Measurements from ENCODE around the gene CCDC3. TPM values are rescaled to one million over a fixed set of nuclear protein-coding genes. Genes with fewer than 3 reads are reported as not detected.

CCDC3 gene
- total RNA-seq, 1 donor from 2014 or later = 14.1 TPM

DNA sequence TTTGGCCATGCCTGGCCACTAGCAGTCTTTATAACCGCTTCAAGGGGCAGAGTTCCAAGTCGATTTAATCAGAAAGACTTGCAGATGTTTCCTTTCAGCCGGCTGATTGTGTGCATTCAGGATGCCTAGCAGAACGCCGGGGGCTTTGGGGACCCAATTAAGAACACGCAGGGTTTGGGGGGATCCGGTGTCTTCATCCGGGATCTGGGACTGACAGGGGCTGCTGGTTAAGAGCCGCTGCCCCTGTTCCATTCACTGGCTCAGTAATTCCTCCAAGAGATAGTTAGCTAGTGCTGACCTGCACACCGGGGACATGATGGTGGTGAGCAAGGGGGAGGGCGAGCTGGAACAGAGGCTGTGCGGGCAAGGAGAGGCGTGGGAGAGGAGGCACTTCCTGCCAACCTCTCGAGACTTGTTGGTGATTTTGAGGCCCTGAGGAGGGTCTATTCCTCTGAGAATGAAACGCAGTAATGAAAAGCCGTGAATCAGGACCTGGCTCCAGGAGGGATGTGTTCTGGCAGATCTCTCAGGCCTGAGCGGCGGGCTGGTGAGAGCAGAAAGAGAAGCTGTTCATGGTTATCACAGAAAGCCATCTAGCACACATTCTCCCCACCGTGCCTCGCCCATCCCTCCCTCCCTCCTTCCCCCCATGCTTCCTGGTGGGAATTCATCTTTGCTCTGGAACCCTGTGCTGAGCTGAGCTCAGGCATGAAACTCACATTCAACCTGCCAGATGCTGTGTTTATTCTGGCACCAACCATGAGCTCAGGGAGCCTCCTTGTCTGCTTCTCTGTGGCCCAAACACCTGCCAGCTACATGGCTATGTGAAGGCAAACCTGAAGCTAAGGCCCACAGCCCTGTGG is 152.0 kb downstream of the CCDC3 start:
- H3K36me3 Mint-ChIP-seq (ENCODE audit: unreplicated experiment) = no peaks in the 10 kb centered on the region
- H3K9me3 Mint-ChIP-seq (ENCODE audit: unreplicated experiment) = no peaks in the 10 kb centered on the region
- H3K27me3 Mint-ChIP-seq (ENCODE audit: unreplicated experiment) = peaks cover 3% of the 10 kb centered on the region
- TF ChIP-seq, protein P1, sequence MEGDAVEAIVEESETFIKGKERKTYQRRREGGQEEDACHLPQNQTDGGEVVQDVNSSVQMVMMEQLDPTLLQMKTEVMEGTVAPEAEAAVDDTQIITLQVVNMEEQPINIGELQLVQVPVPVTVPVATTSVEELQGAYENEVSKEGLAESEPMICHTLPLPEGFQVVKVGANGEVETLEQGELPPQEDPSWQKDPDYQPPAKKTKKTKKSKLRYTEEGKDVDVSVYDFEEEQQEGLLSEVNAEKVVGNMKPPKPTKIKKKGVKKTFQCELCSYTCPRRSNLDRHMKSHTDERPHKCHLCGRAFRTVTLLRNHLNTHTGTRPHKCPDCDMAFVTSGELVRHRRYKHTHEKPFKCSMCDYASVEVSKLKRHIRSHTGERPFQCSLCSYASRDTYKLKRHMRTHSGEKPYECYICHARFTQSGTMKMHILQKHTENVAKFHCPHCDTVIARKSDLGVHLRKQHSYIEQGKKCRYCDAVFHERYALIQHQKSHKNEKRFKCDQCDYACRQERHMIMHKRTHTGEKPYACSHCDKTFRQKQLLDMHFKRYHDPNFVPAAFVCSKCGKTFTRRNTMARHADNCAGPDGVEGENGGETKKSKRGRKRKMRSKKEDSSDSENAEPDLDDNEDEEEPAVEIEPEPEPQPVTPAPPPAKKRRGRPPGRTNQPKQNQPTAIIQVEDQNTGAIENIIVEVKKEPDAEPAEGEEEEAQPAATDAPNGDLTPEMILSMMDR (IDR thresholded peaks at IDR 0.05) = no peak
- peaks cover 20% of the 10 kb centered on the region for H3K4me1 Mint-ChIP-seq (ENCODE audit: unreplicated experiment)
- no peak for DNase-seq (ENCODE audit: extremely low spot score, unreplicated experiment)
- no peak overlapping the region for H3K27ac Mint-ChIP-seq (ENCODE audit: unreplicated experiment)
- no peak overlapping the region for H3K4me3 Mint-ChIP-seq (ENCODE audit: unreplicated experiment)

DNA sequence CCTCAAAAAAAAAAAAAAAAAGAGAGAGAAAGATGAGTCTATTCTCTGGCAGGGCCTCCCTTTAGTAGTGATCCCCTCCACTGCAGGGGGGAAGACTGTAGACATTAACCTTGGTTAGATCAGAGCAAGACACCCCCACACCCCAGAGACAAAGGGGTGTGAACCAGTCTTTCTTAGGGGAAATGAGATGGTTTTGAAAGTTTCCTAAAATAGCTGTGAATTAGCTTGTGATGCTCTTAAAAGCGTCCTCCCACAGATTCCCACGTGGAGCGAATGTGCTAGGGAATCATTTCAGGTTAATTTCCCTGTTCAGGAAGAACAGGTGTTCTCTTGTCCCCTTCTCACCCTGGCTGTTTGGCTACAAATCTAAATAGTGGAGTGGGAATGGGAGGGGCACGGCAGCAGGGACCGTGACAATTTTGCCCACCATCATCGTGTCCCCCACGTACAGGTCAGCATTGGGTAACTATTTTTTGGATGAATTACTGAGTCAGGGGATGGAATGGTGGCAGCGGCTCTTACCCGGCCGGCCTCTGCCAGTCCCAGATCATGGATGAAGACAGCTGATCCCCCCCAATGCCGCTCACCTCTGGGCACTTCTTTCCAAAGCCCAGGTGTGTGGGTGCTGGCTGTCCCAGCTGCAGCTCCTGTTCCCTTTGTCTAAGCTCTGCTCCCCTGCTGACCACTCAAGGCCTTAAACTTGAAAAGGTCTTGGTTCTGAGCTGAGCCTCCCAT is 152.9 kb downstream of the CCDC3 start:
- H3K4me1 Mint-ChIP-seq (ENCODE audit: unreplicated experiment) = peaks cover 26% of the 10 kb centered on the region

DNA sequence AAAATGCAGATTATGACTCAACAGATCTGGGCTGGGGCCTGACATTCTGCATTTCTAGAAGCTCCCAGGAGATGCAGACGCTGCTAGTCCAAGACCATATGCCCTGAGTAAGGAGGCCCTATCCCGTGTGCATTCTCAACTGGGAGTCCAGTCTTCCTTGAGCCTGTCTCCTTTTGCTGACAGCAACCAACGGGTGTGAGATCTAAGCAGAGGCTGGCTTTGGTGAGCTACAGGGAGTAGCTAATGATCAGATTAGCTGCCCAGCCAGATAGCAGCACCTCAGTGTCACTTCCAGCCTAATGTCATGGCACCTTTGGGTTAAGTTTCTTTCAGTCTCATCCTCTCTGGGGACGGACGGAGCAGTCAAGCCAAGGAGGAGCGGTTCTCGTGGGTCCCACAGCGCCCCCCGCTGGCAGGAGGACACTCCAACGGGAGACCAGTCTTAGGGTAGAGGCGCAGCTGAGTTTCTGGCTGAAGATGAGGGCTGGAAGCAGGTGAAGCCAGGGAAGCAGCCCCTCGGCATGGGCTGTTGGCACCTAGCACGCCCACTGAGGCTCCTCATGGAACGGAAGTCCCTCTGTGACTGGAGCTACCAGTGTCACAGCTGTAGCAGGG is 154.0 kb downstream of the CCDC3 start:
- DNase-seq (ENCODE audit: extremely low spot score, unreplicated experiment) = no peak
- no peaks in the 10 kb centered on the region for H3K36me3 Mint-ChIP-seq (ENCODE audit: unreplicated experiment)

More for the DNA sequence above, 152.9 kb downstream of the CCDC3 start:
- TF ChIP-seq, protein P1 (IDR thresholded peaks at IDR 0.05) = no peak
- Mint-ChIP-seq H3K36me3 (ENCODE audit: unreplicated experiment) (no peaks in the 10 kb centered on the region), H3K27me3 (ENCODE audit: unreplicated experiment) (no peaks in the 10 kb centered on the region), H3K9me3 (ENCODE audit: unreplicated experiment) (no peaks in the 10 kb centered on the region), H3K4me3 (ENCODE audit: unreplicated experiment) (no peak overlapping the region), H3K27ac (ENCODE audit: unreplicated experiment) (no peak overlapping the region)
- no peak for DNase-seq (ENCODE audit: extremely low spot score, unreplicated experiment)

GRCh38 chr10:12846718-12847117 is 154.8 kb downstream of the CCDC3 start:
- no peak overlapping the region for H3K27ac Mint-ChIP-seq (ENCODE audit: unreplicated experiment)
- no peak for DNase-seq (ENCODE audit: extremely low spot score, unreplicated experiment)
- H3K9me3 Mint-ChIP-seq (ENCODE audit: unreplicated experiment) = no peaks in the 10 kb centered on the region
- peaks cover 28% of the 10 kb centered on the region for H3K4me1 Mint-ChIP-seq (ENCODE audit: unreplicated experiment)
- H3K36me3 Mint-ChIP-seq (ENCODE audit: unreplicated experiment) = no peaks in the 10 kb centered on the region
- H3K27me3 Mint-ChIP-seq (ENCODE audit: unreplicated experiment) = no peaks in the 10 kb centered on the region
- no peak overlapping the region for H3K4me3 Mint-ChIP-seq (ENCODE audit: unreplicated experiment)
- TF ChIP-seq, protein P1 (IDR thresholded peaks at IDR 0.05) = no peak

More for the DNA sequence above, 154.0 kb downstream of the CCDC3 start:
- Mint-ChIP-seq H3K27me3 (ENCODE audit: unreplicated experiment) (no peaks in the 10 kb centered on the region), H3K9me3 (ENCODE audit: unreplicated experiment) (no peaks in the 10 kb centered on the region), H3K27ac (ENCODE audit: unreplicated experiment) (no peak overlapping the region), H3K4me1 (ENCODE audit: unreplicated experiment) (peaks cover 27% of the 10 kb centered on the region), H3K4me3 (ENCODE audit: unreplicated experiment) (no peak overlapping the region)
- TF ChIP-seq, protein P1 (IDR thresholded peaks at IDR 0.05) = peak; percentile 35

Other genes starting within 250 kb of the CCDC3 start
- 107 and 116 TPM in 2 replicates for gene OPTN, start 98.5 kb upstream of the CCDC3 start, total RNA-seq
- gene MCM10, start 159.8 kb upstream of the CCDC3 start, total RNA-seq = 2.5 and 3.7 TPM in 2 replicates
- gene UCMA, start 232.7 kb upstream of the CCDC3 start, total RNA-seq = not detected in 2 replicates

Data from osteocyte (in vitro differentiated cells).